ENCODE measurements around the gene IPO9.
"Not testable (repeated sequence)": the region's sequence is repeated elsewhere in the genome, so short reads cannot be mapped to it uniquely, and the experiment has no call there.

Gene IPO9

GRCh38 chr1:201892211-201892610, 63.3 kb downstream of the IPO9 start:
- intact Hi-C loops (cut with micrococcal nuclease): no loop called here
- no peaks in the 10 kb centered on the region for H3K36me3 Mint-ChIP-seq (ENCODE audit: low read depth)
- no peak overlapping the region for H3K4me3 Mint-ChIP-seq
- no peak overlapping the region for H3K27ac Mint-ChIP-seq
- no peaks in the 10 kb centered on the region for H3K9me3 Mint-ChIP-seq
- peaks cover 54% of the 10 kb centered on the region for H3K27me3 Mint-ChIP-seq
- peaks cover 12% of the 10 kb centered on the region for H3K4me1 Mint-ChIP-seq (ENCODE audit: low read depth)

DNA sequence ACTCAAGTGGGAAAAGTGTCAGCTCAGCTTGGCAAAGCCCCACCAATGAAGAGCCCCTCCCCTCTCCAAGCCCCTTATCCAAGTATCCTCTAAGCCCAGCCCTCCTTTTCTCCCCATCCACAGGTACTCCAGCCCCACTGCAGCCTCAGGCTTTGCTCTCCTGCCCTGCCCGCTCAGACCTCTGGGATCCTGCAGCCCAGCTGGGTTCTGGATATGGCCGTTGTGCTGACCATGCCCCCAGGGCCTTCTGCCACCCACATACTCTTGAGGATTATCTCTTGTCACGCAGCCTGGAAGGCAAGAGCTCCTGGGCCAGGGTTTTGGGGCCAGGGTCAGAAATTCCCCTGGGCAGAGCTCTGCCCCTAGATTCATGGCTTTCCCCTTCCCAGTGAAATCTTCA, 64.5 kb downstream of the IPO9 start:
- intact Hi-C loops (cut with micrococcal nuclease): no loop called here
- Mint-ChIP-seq H3K4me1 (ENCODE audit: low read depth) (peaks cover 6% of the 10 kb centered on the region), H3K9me3 (no peaks in the 10 kb centered on the region), H3K36me3 (ENCODE audit: low read depth) (no peaks in the 10 kb centered on the region), H3K27ac (peak overlapping the region; percentile 6), H3K4me3 (no peak overlapping the region), H3K27me3 (peaks cover 45% of the 10 kb centered on the region)

DNA sequence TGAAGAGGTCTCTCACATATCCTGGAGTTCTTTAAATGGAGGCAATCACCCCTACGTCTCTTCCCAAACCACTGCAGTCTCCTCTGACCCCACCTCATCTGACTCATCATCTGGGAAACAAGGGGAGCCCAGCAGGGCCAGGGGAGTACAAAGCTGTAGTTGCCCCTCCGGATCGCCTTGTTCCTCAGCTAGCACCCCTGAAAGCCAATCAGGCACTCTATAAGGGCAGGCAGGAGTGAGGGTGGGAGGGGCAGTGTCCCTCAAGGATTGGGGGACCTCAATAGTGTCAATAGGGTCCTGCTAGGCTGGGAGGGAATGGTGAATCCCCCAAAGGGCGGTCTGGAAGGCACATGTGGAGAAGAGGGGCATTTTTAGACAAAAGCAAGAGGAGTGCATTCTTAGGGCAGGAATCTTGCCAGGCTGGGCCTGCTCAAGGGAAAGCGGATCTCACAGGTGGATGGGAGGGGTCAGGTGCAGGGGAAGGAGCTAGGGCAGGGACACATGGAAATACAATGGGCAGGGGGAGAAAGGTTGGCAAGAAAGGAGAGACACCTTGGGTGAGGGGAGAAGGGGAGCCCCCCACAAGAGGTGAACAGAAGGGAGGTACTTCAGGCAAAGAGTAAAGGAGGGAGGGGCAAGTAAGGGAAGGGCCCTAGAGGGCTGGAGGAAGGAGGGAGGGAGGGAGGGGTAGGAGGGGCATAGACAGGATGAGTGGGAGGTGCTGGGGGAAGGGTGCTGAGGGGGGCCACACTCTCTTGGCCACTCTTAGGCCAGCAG, 65.6 kb downstream of the IPO9 start:
- Mint-ChIP-seq H3K4me3 (no peak overlapping the region), H3K36me3 (ENCODE audit: low read depth) (no peaks in the 10 kb centered on the region), H3K27me3 (peaks cover 38% of the 10 kb centered on the region), H3K4me1 (ENCODE audit: low read depth) (peaks cover 5% of the 10 kb centered on the region), H3K9me3 (no peaks in the 10 kb centered on the region), H3K27ac (no peak overlapping the region)
- intact Hi-C loops (cut with micrococcal nuclease): no loop called here

GRCh38 chr1:201895120-201895665, 66.2 kb downstream of the IPO9 start:
- no peaks in the 10 kb centered on the region for H3K36me3 Mint-ChIP-seq (ENCODE audit: low read depth)
- H3K27me3 Mint-ChIP-seq: peaks cover 35% of the 10 kb centered on the region
- H3K9me3 Mint-ChIP-seq: no peaks in the 10 kb centered on the region
- H3K27ac Mint-ChIP-seq: no peak overlapping the region
- no peak overlapping the region for H3K4me3 Mint-ChIP-seq
- intact Hi-C loops (cut with micrococcal nuclease): no loop called here
- H3K4me1 Mint-ChIP-seq (ENCODE audit: low read depth): peaks cover 5% of the 10 kb centered on the region

GRCh38 chr1:201895913-201896807, 67.2 kb downstream of the IPO9 start:
- intact Hi-C loops (cut with micrococcal nuclease): loop anchor here (1.0 kb wide), 1 partner anchor 76 kb away; no protein-coding TSS in a partner anchor
- Mint-ChIP-seq H3K4me1 (ENCODE audit: low read depth) (peaks cover 5% of the 10 kb centered on the region), H3K9me3 (no peaks in the 10 kb centered on the region), H3K4me3 (no peak overlapping the region), H3K36me3 (ENCODE audit: low read depth) (no peaks in the 10 kb centered on the region), H3K27ac (no peak overlapping the region), H3K27me3 (peaks cover 29% of the 10 kb centered on the region)

- intact Hi-C loops (cut with micrococcal nuclease): loop anchor here (1.0 kb wide), 1 partner anchor 75 kb away; no protein-coding TSS in a partner anchor
- no peak overlapping the region for H3K27ac Mint-ChIP-seq
- H3K27me3 Mint-ChIP-seq: peaks cover 23% of the 10 kb centered on the region
- no peaks in the 10 kb centered on the region for H3K9me3 Mint-ChIP-seq
- H3K4me1 Mint-ChIP-seq (ENCODE audit: low read depth): peaks cover 5% of the 10 kb centered on the region
- H3K4me3 Mint-ChIP-seq: no peak overlapping the region
- no peaks in the 10 kb centered on the region for H3K36me3 Mint-ChIP-seq (ENCODE audit: low read depth)
These were observed 68.0 kb downstream of the IPO9 start for GRCh38 chr1:201896951-201897391.

DNA sequence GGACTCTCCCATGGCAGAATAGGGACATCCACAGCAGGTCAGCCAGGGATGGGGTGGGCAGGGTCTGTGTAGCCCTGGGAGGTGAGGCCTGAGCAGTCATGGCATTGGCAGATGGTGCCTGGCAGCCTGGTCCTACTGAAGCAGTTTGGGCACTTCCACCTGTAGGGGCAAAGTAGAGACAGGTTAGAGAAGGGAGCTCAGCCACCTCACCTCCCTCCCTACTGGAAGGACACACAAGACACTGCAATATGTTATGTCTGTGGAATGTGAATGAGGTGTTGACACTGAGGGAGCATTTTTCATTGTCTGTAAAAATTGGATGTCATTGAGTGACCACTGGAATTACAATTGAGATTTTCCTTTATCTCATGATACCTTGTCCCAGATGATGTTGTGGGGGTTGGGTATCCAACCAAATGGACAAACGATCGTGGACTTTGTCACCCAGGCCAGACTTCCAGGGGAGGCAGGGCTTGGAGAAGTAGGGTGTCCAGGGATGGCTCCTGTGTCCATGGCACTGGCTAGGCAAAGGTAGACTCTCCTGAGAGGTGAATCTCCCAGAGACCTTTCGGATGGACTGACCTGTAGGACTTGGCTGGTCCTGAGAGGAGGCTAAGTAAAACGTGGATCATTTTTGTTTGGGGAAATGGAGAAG, 69.4 kb downstream of the IPO9 start:
- Mint-ChIP-seq H3K36me3 (ENCODE audit: low read depth) (no peaks in the 10 kb centered on the region), H3K27ac (no peak overlapping the region), H3K27me3 (peaks cover 17% of the 10 kb centered on the region), H3K4me3 (no peak overlapping the region), H3K4me1 (ENCODE audit: low read depth) (peaks cover 5% of the 10 kb centered on the region), H3K9me3 (no peaks in the 10 kb centered on the region)
- intact Hi-C loops (cut with micrococcal nuclease): no loop called here

GRCh38 chr1:201898992-201899391, 70.0 kb downstream of the IPO9 start:
- Mint-ChIP-seq H3K9me3 (no peaks in the 10 kb centered on the region), H3K27ac (no peak overlapping the region), H3K36me3 (ENCODE audit: low read depth) (no peaks in the 10 kb centered on the region), H3K4me3 (no peak overlapping the region), H3K27me3 (peaks cover 12% of the 10 kb centered on the region), H3K4me1 (ENCODE audit: low read depth) (peaks cover 5% of the 10 kb centered on the region)
- intact Hi-C loops (cut with micrococcal nuclease): no loop called here

GRCh38 chr1:201899683-201900429, 70.9 kb downstream of the IPO9 start:
- intact Hi-C loops (cut with micrococcal nuclease): no loop called here

DNA sequence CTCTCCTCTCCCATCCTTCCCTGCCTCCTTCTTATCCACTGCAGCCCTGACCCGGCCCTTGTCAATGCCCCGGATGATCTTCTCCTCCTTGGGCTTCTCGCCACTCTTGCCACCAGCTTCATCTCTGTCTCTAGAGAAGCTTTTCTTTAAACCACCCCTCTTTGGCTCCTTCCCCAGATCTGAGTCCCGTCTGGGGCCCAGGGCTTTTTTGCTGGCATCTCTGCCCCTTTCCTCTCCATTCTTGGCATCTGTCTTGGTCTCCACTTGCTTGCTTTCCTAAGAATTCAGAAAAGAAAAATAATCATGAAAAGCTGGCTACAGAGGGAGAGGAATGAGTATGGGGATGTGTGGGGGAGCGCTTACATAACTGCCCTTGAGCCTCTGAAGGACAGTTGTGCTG, 71.5 kb downstream of the IPO9 start:
- Mint-ChIP-seq H3K27ac (no peak overlapping the region), H3K9me3 (no peaks in the 10 kb centered on the region), H3K4me1 (ENCODE audit: low read depth) (peaks cover 5% of the 10 kb centered on the region), H3K27me3 (peaks cover 12% of the 10 kb centered on the region), H3K4me3 (no peak overlapping the region), H3K36me3 (ENCODE audit: low read depth) (no peaks in the 10 kb centered on the region)
- intact Hi-C loops (cut with micrococcal nuclease): no loop called here

More at GRCh38 chr1:201899683-201900429, 70.9 kb downstream of the IPO9 start:
- Mint-ChIP-seq H3K4me1 (ENCODE audit: low read depth) (peaks cover 5% of the 10 kb centered on the region), H3K36me3 (ENCODE audit: low read depth) (no peaks in the 10 kb centered on the region), H3K27me3 (peaks cover 12% of the 10 kb centered on the region), H3K4me3 (no peak overlapping the region), H3K27ac (no peak overlapping the region), H3K9me3 (no peaks in the 10 kb centered on the region)

GRCh38 chr1:201901036-201901435, 72.1 kb downstream of the IPO9 start:
- H3K36me3 Mint-ChIP-seq (ENCODE audit: low read depth); H3K9me3 Mint-ChIP-seq; H3K27ac Mint-ChIP-seq; H3K4me3 Mint-ChIP-seq; intact Hi-C loops (cut with micrococcal nuclease); H3K4me1 Mint-ChIP-seq (ENCODE audit: low read depth): not testable (repeated sequence)
- peaks cover 10% of the 10 kb centered on the region for H3K27me3 Mint-ChIP-seq

DNA sequence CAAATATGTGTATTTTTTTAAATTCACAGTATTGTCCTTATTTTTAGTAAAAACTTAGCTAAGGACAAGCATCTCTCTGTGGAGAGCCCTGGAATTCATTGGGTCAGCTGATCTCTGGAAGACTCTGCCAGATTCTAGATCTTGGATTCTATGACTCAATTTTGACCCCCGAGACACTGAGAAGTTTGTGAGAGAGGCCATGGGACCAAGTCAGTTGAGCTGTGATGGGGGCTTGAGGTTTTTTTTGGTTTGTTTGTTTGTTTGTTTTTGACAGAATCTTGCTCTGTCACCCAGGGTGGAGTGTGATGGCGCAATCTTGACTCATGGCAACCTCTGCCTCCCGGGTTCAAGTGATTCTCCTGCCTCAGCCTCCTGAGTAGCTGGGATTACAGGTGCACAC, 73.2 kb downstream of the IPO9 start:
- Mint-ChIP-seq H3K36me3 (ENCODE audit: low read depth) (no peaks in the 10 kb centered on the region), H3K4me1 (ENCODE audit: low read depth) (no peaks in the 10 kb centered on the region)

DNA sequence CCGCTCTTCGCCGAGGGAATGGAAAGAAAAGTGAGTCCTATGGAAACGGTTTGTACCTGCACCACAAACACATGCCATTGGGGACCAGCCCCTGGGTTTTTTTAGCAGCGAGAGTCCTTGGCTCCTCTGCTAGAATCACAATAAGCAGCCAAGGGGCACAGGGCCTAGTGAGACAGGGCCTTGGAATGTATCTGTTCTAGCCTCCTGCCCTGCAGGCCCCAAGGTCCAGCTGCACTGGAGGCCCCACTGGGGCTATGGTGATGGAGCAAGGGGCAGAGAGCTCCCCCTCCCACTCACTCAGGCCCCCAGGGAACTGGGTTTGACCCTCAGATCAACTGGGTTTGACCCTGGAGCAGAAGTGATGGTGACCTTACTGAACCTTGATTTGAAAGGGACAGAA, 74.2 kb downstream of the IPO9 start:
- no peaks in the 10 kb centered on the region for H3K4me1 Mint-ChIP-seq (ENCODE audit: low read depth)
- H3K27ac Mint-ChIP-seq: no peak overlapping the region

More for the DNA sequence above, 73.2 kb downstream of the IPO9 start:
- intact Hi-C loops (cut with micrococcal nuclease): no loop called here
- Mint-ChIP-seq H3K9me3 (no peaks in the 10 kb centered on the region), H3K4me3 (no peak overlapping the region), H3K27ac (no peak overlapping the region), H3K27me3 (peaks cover 10% of the 10 kb centered on the region)

More for the DNA sequence above, 74.2 kb downstream of the IPO9 start:
- Mint-ChIP-seq H3K4me3 (no peak overlapping the region), H3K9me3 (no peaks in the 10 kb centered on the region), H3K27me3 (peaks cover 7% of the 10 kb centered on the region), H3K36me3 (ENCODE audit: low read depth) (no peaks in the 10 kb centered on the region)
- intact Hi-C loops (cut with micrococcal nuclease): no loop called here
